ENCODE results near the gene CORIN. TPM values are rescaled to one million over a fixed set of nuclear protein-coding genes. Genes with fewer than 3 reads are reported as not detected.

CORIN gene
- polyA plus RNA-seq, 4 donors: 4.1 to 5.4 (median 4.9) TPM

Other genes starting within 250 kb of the CORIN start
- gene NFXL1, start 76.5 kb upstream of the CORIN start, polyA plus RNA-seq (ENCODE audit: insufficient read length in 4 of 4): 10 to 100 TPM; 21.1 to 31.3 (median 26.0) TPM
- 1 to 10 TPM; 3.2 to 5.5 (median 3.6) TPM for gene CNGA1, start 178.6 kb upstream of the CORIN start, polyA plus RNA-seq (ENCODE audit: insufficient read length in 4 of 4)
- 10 to 100 TPM in 3 of 4 donors, 1 to 10 TPM in 1; 8.8 to 12.2 (median 11.2) TPM for gene NIPAL1, start 178.7 kb upstream of the CORIN start, polyA plus RNA-seq (ENCODE audit: insufficient read length in 4 of 4)